ENCODE results near the gene ZFYVE28.
A peak's percentile ranks its signal among the peaks of the same experiment; 100 is the strongest.

Gene ZFYVE28

GRCh38 chr4:2343476-2343875 lies 75.0 kb downstream of the ZFYVE28 start:
- no peak for DNase-seq (ENCODE audit: low spot score)
- no peak for TF ChIP-seq CTCF (IDR thresholded peaks at IDR 0.05; ENCODE audit: extremely low read depth, missing control alignments)

GRCh38 chr4:2341911-2342652 lies 76.4 kb downstream of the ZFYVE28 start:
- no peak for DNase-seq (ENCODE audit: low spot score)
- no peak for TF ChIP-seq CTCF (IDR thresholded peaks at IDR 0.05; ENCODE audit: extremely low read depth, missing control alignments)

- DNase-seq (ENCODE audit: low spot score), result no peak
- TF ChIP-seq CTCF (IDR thresholded peaks at IDR 0.05; ENCODE audit: extremely low read depth, missing control alignments), result no peak
These were observed 77.1 kb downstream of the ZFYVE28 start for GRCh38 chr4:2341261-2341841.

- peak; percentile 9 for DNase-seq (ENCODE audit: low spot score)
- TF ChIP-seq CTCF (IDR thresholded peaks at IDR 0.05; ENCODE audit: extremely low read depth, missing control alignments), result no peak
These were observed 78.0 kb downstream of the ZFYVE28 start for GRCh38 chr4:2340272-2341061.

- no peak for TF ChIP-seq CTCF (IDR thresholded peaks at IDR 0.05; ENCODE audit: extremely low read depth, missing control alignments)
- DNase-seq (ENCODE audit: low spot score), result peak; percentile 5
These were observed 78.8 kb downstream of the ZFYVE28 start for GRCh38 chr4:2339458-2340271.

GRCh38 chr4:2338754-2339457 lies 79.5 kb downstream of the ZFYVE28 start:
- DNase-seq (ENCODE audit: low spot score), result no peak
- TF ChIP-seq CTCF (IDR thresholded peaks at IDR 0.05; ENCODE audit: extremely low read depth, missing control alignments), result no peak
